ENCODE measurements around the gene MIF.
"Not testable (repeated sequence)": the region's sequence is repeated elsewhere in the genome, so short reads cannot be mapped to it uniquely, and the experiment has no call there.

Gene MIF

DNA sequence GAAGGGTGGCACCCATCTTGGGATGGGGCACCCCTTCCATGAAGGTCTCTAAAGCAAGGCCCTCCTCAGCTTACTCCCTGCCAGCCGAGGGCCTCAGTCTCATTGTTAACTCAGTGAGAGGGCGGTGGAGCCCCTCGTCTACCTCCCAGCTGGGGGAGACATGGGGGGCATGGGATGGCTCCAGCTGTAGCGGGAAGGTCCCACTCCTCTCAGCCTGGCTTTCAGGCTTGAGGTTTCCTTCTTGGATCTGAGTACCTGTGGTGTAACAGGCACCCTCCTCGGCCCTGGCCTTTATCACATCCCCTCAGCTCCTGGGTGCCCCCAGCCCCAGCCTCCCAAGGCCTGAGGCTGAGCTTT, 2.0 kb downstream of the MIF start:
- peaks cover 8% of the 10 kb centered on the region for H3K27me3 ChIP-seq
- H3K27ac ChIP-seq: no peak overlapping the region
- no peaks in the 10 kb centered on the region for H3K9me3 ChIP-seq
- H3K4me3 ChIP-seq (ENCODE audit: low read depth in 1 of 2, low read length in 1 of 2): no peak overlapping the region
- H3K4me1 ChIP-seq (ENCODE audit: control insufficient read depth in 1 of 2, insufficient read depth in 1 of 2, low read depth in 1 of 2, low read length in 1 of 2): peaks cover 15 to 19% of the 10 kb centered on the region in 2 experiments
- H3K36me3 ChIP-seq: no peaks in the 10 kb centered on the region
- TF ChIP-seq, protein P1, sequence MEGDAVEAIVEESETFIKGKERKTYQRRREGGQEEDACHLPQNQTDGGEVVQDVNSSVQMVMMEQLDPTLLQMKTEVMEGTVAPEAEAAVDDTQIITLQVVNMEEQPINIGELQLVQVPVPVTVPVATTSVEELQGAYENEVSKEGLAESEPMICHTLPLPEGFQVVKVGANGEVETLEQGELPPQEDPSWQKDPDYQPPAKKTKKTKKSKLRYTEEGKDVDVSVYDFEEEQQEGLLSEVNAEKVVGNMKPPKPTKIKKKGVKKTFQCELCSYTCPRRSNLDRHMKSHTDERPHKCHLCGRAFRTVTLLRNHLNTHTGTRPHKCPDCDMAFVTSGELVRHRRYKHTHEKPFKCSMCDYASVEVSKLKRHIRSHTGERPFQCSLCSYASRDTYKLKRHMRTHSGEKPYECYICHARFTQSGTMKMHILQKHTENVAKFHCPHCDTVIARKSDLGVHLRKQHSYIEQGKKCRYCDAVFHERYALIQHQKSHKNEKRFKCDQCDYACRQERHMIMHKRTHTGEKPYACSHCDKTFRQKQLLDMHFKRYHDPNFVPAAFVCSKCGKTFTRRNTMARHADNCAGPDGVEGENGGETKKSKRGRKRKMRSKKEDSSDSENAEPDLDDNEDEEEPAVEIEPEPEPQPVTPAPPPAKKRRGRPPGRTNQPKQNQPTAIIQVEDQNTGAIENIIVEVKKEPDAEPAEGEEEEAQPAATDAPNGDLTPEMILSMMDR (IDR thresholded peaks at IDR 0.05): no peak

DNA sequence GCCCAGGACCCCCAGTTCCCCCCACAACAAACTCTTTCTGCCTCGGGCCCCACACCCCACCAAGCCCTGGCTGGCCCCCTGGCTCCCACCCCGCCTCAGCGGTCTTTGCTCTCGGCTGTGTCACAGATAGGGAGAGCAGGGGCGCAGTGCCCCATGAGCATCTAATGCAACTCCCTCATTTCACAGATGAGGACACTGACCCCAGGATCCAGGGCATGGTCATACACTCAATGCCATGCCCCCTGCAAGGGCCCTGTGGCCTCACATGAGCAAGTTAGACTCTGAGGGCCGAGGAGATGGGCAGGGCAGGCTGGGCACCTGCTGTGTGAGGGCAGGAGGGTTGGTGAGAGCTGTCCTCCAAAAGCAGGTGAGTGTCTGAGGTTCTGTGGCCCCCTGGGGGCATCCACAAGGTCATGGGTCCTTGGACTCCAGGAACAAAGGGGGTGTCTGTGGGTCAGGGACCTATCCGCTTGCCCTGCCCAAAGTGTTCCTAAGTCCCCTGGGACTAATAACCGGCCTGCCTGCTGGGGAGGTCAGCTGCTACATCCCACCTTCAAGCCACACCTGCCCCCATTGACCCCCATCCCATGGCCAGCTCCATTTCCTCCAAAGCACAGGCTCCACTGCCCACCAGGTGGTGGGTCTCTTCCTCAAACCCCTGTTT, 2.5 kb downstream of the MIF start:
- H3K4me3 ChIP-seq (ENCODE audit: low read depth in 1 of 2, low read length in 1 of 2): no peak overlapping the region
- peaks cover 15 to 19% of the 10 kb centered on the region in 2 experiments for H3K4me1 ChIP-seq (ENCODE audit: control insufficient read depth in 1 of 2, insufficient read depth in 1 of 2, low read depth in 1 of 2, low read length in 1 of 2)
- peaks cover 8% of the 10 kb centered on the region for H3K27me3 ChIP-seq
- H3K27ac ChIP-seq: no peak overlapping the region
- H3K36me3 ChIP-seq: no peaks in the 10 kb centered on the region
- TF ChIP-seq, protein P1 (IDR thresholded peaks at IDR 0.05): no peak
- H3K9me3 ChIP-seq: no peaks in the 10 kb centered on the region

DNA sequence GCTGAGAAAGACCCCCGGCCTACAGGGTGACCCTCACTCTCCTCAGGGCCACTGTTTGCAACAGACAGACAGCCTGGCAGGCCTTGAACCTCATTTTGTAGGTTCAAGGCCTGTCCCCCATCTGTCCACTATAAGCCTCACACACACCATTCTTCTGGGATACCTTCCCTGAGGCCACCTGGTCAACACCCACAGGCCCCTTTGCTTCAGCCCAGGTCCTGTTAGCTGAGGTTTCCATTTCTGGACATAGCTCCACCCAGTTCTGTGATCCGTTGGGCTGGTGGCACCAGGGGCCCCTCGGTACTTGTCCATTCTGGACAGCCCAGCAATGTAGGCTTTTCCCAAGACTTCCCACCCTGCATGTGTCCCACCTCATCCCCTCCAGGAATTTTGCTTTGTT, 3.1 kb downstream of the MIF start:
- Histone ChIP-seq H3K9me3 (no peaks in the 10 kb centered on the region), H3K27ac (no peak overlapping the region), H3K4me1 (ENCODE audit: control insufficient read depth in 1 of 2, insufficient read depth in 1 of 2, low read depth in 1 of 2, low read length in 1 of 2) (peaks cover 15 to 19% of the 10 kb centered on the region in 2 experiments), H3K4me3 (ENCODE audit: low read depth in 1 of 2, low read length in 1 of 2) (no peak overlapping the region), H3K36me3 (no peaks in the 10 kb centered on the region), H3K27me3 (peaks cover 8% of the 10 kb centered on the region)
- TF ChIP-seq, protein P1 (IDR thresholded peaks at IDR 0.05): no peak

DNA sequence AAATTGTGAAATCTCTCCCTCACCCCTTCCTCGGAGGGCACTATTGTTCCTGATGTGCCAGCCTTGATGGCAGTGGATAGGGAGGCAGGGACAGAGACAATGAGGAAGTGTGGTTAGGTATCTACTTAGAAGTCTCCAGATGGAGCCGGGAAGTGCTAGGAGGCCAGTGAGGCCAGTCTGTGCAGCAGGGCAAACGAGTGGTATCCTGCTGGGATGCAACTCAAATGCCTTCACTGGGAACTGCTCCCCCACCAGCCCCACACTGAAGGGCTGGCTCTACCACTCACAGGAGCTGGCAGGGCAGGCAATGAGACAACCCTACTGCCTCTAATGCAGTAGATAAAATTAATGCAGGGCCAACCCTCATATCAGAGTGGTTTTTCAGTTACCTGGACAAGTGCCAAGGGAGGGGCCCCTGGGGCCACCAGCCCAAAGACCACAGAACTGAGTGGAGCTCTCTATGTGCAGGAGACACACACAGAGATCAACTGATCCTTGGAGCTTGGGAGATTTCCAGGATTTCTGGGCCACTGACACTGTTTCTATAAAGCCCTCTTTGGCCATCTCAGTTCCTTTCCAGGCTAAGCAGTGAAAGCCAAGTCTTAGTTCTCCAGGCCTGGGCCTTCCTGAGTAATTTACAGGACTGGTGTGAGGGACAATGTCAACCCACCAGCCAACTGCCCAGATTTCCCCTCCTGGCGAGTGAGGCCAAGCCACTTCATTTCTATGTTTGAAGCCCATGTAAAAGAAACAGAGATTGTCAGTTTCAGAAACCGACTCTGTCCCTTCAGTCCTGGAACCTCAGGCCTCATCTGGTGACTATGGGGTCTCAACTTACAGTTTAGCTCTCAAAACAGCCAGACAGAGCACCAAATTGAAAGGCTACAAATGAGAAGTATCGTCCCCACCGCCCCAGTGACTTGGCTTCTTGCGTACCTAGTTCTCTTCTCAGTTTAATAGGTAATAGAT, 4.1 kb downstream of the MIF start:
- peaks cover 15 to 18% of the 10 kb centered on the region in 2 experiments for H3K4me1 ChIP-seq (ENCODE audit: control insufficient read depth in 1 of 2, insufficient read depth in 1 of 2, low read depth in 1 of 2, low read length in 1 of 2)

DNA sequence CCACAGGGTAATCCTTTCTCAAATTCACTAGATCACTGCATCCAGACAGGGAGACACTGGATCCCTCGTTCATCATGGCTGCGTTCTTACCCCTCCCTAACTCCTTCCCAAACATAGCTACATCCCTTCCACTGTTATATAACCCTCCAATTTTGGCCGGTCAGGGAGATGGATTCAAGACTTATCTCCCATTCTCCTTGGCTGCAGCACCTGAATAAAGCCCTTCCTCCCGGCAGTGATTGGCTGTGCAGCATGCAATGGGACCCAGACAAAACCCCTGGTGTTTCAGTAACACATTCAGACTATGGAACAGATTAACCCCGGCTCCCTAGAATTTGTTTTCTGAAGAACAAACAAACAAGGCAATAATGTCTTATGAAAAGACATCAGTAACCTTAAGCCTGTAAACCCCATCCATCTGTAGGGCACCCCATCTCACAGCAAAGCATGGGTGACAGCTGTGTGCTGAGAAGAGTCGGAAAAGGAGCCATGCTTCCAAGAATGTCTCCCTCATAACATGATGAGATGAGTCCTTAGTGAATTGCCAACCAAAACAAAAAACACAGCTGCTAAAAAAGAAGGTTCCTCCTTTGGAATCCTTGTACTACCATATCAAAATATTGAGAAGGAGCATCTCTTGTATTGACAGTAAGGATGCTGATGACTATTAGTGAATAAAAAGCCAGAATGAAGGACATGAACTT, 5.0 kb downstream of the MIF start:
- peaks cover 8% of the 10 kb centered on the region for H3K27me3 ChIP-seq
- TF ChIP-seq, protein P1 (IDR thresholded peaks at IDR 0.05): no peak
- peaks cover 10 to 12% of the 10 kb centered on the region in 2 experiments for H3K4me1 ChIP-seq (ENCODE audit: control insufficient read depth in 1 of 2, insufficient read depth in 1 of 2, low read depth in 1 of 2, low read length in 1 of 2)
- H3K4me3 ChIP-seq (ENCODE audit: low read depth in 1 of 2, low read length in 1 of 2): no peak overlapping the region
- H3K27ac ChIP-seq: no peak overlapping the region
- no peaks in the 10 kb centered on the region for H3K9me3 ChIP-seq
- H3K36me3 ChIP-seq: peaks cover 4% of the 10 kb centered on the region

More for the DNA sequence above, 4.1 kb downstream of the MIF start:
- TF ChIP-seq, protein P1 (IDR thresholded peaks at IDR 0.05): no peak
- peaks cover 8% of the 10 kb centered on the region for H3K27me3 ChIP-seq
- peaks cover 3% of the 10 kb centered on the region for H3K36me3 ChIP-seq
- no peaks in the 10 kb centered on the region for H3K9me3 ChIP-seq
- H3K4me3 ChIP-seq (ENCODE audit: low read depth in 1 of 2, low read length in 1 of 2): no peak overlapping the region
- no peak overlapping the region for H3K27ac ChIP-seq

DNA sequence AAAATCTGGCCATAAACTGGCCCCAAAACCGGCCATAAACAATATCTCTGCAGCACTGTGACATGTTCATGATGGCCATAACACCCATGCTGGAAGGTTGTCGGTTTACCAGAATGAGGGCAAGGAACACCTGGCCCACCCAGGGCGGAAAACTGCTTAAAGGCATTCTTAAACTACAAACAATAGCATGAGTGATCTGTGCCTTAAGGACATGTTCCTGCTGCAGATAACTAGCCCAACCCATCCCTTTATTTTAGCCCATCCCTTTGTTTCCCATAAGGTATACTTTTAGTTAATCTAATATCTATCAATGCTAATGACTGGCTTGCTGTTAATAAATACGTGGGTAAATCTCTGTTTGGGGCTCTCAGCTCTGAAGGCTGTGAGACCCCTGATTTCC, 6.0 kb downstream of the MIF start:
- not testable (repeated sequence) for H3K4me1 ChIP-seq (ENCODE audit: control insufficient read depth in 1 of 2, insufficient read depth in 1 of 2, low read depth in 1 of 2, low read length in 1 of 2); H3K9me3 ChIP-seq; H3K27me3 ChIP-seq; H3K27ac ChIP-seq; H3K36me3 ChIP-seq; H3K4me3 ChIP-seq (ENCODE audit: low read depth in 1 of 2, low read length in 1 of 2)
